HG03432 (cell line): ENCODE data around the gene NOP53.
A peak's percentile ranks its signal among the peaks of the same experiment; 100 is the strongest.
"Not testable (repeated sequence)": the region's sequence is repeated elsewhere in the genome, so short reads cannot be mapped to it uniquely, and the experiment has no call there.

Experiments used
- ATAC-seq: cut with Tn5 transposase; IDR thresholded peaks from one replicate; pipeline ENCODE4 v1.9.1; 2021; ENCODE audit warnings: mild to moderate bottlenecking, moderate library complexity; ENCODE audit not compliant: unreplicated experiment

Gene NOP53

DNA sequence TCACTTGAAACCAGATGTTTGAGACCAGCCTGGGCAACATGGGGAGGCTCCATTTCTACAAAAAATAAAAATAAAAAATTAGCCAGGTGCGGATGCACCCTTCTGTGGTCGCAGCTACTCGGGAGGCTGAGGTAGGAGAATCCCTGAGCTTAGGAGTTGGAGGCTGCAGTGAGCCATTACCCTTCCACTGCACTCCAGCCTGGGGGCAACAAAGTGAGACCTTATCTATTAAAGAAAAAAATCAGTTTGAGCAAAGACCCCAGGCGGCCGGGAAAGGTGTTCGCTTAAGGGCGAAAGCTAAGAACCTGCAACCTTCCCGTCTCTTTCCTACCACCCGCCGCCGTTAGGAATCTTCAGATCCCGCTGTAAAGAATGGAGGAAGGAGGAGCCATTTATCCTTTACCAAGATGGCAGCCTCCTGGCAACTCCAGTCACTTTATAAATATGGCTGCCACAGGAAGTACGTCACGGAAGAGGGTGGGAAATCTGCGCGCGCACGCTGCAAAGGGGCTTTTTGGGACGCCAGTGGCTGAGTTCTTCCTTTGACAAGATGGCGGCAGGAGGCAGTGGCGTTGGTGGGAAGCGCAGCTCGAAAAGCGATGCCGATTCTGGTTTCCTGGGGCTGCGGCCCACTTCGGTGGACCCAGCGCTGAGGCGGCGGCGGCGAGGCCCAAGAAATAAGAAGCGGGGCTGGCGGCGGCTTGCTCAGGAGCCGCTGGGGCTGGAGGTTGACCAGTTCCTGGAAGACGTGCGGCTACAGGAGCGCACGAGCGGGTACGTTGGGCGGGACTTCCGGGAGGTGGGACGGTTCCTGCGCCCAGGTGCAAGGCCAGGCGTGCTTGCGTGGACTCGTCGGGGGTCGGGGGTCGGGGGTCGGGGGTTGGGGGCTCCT is at the start of gene NOP53:
NOP53 (plus strand) TSS at position 537 of the 892 bp plus-strand sequence; CDS start at position 551, 14 bp downstream.
- ATAC-seq: peak; percentile 74

DNA sequence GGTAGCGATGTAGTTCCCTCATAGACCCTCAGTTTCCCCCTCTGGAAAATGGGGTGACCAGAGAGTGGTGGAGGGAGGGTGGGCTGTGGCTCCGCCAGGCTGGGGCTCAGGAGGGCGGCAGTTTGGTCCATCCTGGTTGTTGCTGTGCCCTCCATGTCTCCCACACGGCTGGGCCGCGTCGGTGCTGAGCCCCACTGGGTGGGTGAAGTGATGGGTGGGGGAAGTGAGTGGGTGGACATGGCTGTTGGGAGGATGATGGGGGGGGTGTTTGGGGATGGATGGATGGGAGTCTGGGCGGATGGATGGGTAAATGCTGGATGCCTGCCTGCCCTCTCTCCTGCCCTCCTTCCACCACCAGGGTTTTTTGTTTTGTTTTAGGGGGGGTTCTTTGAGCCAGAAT is 48.7 kb upstream of the NOP53 start:
- ATAC-seq: no peak

DNA sequence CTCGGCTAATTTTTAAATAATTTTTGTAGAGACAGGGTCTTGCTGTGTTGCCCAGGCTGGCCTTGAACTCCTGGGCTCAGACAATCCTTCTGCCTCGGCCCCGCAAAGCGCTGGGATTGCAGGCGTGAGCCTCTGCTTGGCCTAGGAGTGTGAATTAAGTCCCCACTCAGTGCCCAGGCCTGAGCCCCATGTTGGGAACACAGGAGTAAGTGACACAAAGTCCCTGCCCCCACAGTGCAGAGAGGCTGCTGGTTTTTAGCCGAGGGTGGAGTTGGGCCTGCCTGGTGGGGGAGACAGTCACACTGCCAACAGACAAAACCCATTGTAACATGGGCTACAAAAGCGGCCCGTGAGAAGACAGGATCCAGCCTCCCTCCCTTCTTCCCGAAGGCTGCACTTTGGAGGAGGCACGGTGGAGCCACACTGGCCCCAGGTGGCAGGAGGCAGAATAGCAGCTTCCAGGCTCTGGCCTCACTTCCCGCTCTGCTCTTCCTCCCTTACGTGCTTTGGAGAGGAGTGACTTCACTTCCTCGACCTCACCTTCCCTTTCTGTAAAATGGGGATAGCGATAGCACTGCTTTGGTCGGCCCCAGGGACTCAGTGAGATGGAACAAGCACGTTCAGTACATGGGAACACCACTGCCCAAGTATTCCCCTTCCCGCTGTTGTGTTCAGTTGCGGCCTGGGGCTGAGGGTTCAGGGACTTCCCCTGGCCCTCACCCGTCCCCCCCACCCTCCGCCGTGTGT is 47.3 kb upstream of the NOP53 start:
- no peak for ATAC-seq

DNA sequence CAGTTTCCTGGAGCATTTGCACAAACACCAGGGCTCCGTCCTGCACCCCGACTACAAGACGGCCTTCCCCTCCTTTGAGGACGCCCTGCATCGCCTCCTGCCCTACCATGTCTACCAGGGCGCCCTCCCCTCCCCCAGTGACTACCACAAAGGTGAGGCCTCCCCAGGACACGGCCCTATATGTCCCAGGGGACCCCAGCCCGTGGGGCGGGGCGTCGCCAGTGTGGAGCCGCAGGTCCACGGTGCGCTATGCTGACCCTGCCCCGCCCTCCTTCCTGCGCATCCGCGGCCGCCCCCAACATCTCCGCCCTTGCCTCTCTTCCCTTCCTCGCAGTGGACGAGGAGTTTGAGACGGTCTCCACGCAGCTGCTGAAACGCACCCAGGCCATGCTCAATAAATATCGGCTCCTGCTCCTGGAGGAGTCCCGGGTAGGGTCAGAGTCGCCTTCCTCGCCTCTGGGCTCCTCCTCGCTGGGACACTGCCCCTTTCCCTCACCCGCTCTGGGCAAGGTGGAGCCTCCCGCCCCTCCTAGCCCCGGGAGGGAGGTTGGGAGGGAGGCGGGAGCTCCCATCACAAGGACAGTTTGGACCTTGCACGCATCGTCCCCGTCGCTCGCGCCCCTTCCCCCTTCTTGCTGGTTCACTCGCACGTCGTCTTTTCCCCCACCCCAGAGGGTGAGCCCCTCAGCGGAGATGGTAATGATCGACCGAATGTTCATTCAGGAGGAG is 46.6 kb upstream of the NOP53 start:
- ATAC-seq: no peak

GRCh38 chr19:47699360-47699917 is 45.9 kb upstream of the NOP53 start:
- ATAC-seq: no peak

DNA sequence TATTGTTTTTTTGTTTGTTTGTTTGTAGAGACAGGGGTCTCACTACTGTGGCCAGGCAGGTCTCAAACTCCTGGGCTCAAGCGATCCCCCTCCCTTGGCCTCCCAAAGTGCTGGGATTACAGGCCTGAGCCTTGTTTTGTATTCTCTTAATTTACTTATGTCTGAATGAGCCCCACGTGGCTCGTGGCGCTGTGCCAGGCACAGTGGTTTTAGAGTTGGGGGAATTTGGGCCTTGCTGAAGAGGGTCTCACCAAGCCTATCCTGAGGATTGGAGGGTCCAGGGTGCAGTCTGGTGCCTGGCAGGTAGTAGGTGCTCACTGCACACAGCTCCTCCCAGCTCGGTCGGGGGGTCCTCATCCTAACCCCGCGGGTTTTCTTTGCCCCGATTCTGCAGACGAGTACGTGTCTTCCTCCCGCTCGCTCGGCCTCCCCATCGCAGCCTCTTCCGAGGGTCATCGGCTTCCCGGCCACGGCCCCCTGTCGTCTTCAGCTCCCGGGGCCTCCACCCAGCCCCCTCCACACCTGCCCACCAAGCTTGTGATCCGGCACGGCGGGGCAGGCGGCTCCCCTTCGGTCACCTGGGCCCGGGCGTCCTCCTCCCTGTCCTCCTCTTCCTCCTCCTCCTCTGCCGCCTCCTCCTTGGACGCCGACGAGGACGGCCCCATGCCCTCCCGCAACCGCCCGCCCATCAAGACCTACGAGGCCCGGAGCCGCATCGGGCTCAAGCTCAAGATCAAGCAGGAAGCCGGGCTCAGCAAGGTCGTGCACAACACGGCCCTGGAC is 44.2 kb upstream of the NOP53 start:
- ATAC-seq: no peak

DNA sequence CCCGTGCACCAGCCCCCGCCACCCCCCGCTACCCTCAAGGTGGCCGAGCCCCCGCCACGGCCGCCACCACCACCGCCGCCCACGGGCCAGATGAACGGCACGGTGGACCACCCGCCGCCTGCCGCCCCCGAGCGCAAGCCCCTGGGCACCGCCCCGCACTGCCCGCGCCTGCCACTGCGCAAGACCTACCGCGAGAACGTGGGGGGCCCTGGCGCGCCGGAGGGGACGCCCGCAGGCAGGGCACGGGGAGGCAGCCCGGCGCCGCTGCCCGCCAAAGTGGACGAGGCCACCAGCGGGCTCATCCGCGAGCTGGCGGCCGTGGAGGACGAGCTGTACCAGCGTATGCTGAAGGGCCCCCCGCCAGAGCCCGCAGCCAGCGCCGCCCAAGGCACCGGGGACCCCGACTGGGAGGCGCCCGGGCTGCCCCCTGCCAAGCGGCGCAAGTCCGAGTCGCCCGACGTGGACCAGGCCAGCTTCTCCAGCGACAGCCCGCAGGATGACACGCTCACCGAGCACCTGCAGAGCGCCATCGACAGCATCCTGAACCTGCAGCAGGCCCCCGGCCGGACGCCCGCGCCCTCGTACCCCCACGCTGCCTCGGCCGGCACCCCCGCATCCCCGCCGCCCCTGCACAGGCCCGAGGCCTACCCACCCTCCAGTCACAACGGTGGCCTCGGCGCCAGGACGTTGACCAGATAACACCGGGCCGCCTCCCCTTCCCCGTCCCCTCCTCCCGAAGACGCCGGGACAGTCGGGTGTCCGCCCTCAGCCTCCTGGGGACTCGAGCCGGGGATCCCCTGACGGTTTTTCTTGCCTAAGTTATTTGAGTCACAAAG is 43.4 kb upstream of the NOP53 start:
- no peak for ATAC-seq

DNA sequence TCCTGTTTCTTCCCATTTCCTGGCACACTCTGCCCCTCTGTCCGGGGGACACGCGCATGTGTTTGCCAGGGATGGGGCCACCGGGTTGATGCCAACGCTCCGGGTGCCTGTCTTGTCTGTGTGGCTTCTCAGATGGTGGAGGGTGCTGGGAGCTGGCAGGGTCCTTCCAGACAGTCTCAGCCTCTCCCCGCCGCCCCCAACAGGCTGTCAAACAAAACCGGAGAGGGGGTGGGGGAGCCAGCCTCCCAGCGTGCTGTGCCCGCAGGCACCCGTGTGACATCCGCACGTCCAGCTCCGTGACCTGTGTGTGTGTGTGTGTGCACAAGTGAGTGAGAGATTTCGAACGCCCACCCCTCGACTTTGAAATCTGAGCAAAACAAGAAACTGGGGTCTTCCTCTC is 42.7 kb upstream of the NOP53 start:
- no peak for ATAC-seq

GRCh38 chr19:47703301-47703700 is 42.0 kb upstream of the NOP53 start:
- no peak for ATAC-seq

DNA sequence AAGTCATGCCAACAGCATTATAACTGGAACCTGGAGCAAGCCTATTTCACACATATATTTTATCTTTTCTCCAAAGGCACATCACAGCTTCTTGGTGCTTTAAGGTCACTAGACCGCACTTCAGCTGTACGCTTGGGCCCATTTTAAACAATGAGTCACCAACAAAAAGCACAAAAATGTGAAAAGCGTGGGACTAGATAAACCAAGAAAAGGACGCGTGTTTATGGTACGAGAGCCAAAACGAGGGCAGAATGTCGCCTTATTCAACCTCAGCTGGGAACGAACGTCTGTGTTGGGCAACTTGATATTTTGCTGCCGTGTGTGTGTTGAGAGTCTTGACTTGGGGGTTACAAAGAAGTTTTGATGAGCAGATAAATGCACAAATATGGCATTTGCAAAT is 41.3 kb upstream of the NOP53 start:
- no peak for ATAC-seq

DNA sequence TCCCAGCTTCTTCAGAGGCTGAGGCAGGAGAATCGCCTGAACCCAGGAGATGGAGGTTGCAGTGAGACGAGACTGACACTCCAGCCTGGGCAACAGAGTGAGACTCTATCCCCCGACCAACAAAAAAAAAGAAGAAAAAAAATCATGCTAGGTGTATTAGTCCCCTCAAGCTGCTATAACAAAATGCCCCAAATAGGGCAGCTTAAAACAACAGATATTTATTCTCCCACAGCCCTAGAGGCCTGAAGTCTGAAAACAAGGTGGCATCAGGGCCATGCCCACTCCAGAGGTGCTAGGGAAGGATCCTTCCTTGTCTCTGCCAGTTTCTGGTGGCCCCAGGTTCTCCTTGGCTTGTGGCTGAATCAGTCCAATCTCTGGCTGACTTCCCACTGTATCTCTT is 40.7 kb upstream of the NOP53 start:
- ATAC-seq: no peak

- ATAC-seq: no peak
Observed at GRCh38 chr19:47707135-47707925, 38.0 kb upstream of the NOP53 start.

DNA sequence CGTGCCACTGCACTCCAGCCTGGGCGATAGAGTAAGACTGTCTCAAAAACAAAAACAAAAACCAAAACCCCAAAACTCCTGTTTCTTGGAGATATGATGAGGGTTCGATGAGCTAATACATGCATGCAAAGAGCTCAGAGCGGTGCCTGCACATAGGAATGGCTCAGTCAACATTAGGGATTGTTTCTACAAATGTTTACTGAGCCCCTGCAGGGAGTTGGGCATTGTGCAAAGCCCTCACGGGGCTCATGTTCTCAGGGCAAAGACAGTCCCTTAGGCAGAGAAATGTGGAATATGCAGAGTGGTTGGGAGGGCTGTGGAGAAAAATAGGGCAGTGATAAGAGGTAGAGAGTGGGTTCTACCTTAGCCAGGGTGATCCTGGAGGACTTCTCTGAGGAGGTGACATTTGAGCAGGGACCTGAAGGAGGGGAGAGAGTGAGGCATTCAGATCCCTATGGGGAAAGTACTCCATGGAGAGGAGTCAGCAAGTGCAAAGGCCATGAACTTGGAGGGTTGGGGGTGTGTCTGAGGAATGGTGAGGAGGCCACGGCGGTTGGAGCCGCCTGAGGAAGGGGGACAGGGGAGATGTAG is 33.6 kb upstream of the NOP53 start:
- ATAC-seq: no peak

DNA sequence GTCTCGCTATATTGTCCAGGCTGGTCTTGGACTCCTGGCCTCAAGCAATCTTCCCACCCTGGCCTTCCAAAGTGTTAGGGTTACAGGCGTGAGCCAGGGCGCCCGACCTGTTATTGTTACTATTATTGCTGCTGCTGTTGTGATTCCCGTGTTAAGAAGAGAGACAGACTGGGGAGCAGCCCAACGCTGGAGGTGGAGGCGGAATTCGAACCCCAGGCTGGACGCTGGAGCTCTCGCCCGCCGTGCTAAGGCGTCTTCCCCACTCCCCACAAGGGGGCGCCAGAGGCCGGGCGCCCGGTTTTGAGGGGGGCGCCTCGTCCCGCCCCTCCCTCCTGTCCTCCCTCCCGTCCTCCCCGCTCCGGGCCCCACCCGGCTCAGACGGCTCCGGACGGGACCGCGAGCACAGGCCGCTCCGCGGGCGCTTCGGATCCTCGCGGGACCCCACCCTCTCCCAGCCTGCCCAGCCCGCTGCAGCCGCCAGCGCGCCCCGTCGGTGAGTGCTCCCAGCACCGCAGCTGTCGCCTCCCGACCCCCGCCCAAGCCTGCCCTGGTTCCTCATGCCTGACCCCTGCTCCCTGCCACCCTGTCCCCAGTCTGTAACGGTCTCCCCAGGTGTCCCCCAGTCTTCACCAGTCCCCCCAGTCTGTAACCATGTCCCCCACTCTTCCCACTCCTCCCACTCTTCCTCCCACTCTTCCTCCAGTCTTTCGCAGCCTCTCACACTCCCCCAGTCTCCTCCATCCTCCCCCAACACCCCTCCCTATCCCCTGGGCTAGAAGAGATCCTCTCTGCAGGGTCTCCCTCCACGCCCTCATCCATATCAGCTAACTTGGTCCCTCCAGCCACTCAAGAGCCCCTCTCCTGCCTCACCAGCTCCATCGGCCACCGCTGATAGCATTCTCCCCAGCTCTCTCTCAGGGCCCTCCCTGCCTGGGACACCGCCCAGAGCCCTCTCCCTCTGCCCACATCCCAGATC is 32.0 kb upstream of the NOP53 start, which contains the start of gene EHD2:
EHD2 (plus strand) TSS at position 377 of the 976 bp plus-strand sequence. CDS start 3,191 bp downstream, outside the sequence.
- ATAC-seq: no peak

- ATAC-seq: no peak
Observed at GRCh38 chr19:47714339-47714738, 31.0 kb upstream of the NOP53 start.

- not testable (repeated sequence) for ATAC-seq
Observed at GRCh38 chr19:47714855-47715254, 30.5 kb upstream of the NOP53 start.
